Measurements from ENCODE around the gene EZR.

GRCh38 chr6:158832026-158832425 lies 12.9 kb upstream of the EZR start:
- TF ChIP-seq CTCF (conservative IDR thresholded peaks at IDR 0.05 in 1 of 2, IDR thresholded peaks at IDR 0.05 in 1 of 2; ENCODE audit: extremely low read depth in 1 of 2, insufficient read depth in 1 of 2, low read depth in 1 of 2, low read length in 2 of 2) (no peak), EZH2 (IDR thresholded peaks at IDR 0.05; ENCODE audit: borderline replicate concordance, low read length) (no peak)
